Measurements from ENCODE around the gene HFE.

GRCh38 chr6:26116267-26116666 is 29.0 kb downstream of the HFE start:
- no peak for TF ChIP-seq CTCF (IDR thresholded peaks at IDR 0.05)
- no peak for TF ChIP-seq POLR2A (IDR thresholded peaks at IDR 0.05)
- no peak for TF ChIP-seq POLR2AphosphoS5 (IDR thresholded peaks at IDR 0.05)
- TF ChIP-seq EP300 (IDR thresholded peaks at IDR 0.05) = no peak

Data from sigmoid colon (tissue), 4 donors.